ENCODE measurements around the gene TTF1.

The TTF1 gene, protein sequence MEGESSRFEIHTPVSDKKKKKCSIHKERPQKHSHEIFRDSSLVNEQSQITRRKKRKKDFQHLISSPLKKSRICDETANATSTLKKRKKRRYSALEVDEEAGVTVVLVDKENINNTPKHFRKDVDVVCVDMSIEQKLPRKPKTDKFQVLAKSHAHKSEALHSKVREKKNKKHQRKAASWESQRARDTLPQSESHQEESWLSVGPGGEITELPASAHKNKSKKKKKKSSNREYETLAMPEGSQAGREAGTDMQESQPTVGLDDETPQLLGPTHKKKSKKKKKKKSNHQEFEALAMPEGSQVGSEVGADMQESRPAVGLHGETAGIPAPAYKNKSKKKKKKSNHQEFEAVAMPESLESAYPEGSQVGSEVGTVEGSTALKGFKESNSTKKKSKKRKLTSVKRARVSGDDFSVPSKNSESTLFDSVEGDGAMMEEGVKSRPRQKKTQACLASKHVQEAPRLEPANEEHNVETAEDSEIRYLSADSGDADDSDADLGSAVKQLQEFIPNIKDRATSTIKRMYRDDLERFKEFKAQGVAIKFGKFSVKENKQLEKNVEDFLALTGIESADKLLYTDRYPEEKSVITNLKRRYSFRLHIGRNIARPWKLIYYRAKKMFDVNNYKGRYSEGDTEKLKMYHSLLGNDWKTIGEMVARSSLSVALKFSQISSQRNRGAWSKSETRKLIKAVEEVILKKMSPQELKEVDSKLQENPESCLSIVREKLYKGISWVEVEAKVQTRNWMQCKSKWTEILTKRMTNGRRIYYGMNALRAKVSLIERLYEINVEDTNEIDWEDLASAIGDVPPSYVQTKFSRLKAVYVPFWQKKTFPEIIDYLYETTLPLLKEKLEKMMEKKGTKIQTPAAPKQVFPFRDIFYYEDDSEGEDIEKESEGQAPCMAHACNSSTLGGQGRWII

DNA sequence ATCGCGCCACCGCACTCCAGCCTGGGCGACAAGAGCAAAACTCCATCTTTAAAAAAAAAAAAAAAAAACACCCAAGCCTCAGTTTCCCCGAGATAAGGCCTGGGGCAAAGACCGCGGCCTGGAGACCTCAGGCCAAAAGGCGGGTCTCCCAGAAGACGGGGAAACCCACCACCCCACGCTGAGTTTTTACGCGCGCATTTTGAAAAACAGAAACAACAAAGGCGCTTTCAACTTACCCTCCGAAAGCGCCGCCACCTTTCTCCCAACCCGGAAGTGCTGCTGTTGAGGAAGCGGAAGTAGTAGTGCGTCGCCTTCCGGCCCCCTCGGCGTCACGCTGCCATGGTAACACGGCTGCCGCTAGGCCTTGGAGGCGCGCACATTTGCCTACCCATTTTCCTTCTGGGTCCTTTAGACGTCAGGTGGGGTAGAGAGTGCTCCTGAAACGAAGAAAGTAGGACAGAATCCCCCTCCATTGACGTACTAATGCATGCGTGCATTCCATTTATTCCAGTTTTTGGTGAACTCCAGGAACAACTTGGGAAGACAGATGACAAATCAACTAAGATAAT lies at the start of gene TTF1:
TSS of gene TTF1 (minus strand) at position 287 of the 569 bp plus-strand sequence. CDS start 4,019 bp downstream, outside the sequence.
- DNase-seq (ENCODE audit: low read depth) = peak; percentile 88

DNA sequence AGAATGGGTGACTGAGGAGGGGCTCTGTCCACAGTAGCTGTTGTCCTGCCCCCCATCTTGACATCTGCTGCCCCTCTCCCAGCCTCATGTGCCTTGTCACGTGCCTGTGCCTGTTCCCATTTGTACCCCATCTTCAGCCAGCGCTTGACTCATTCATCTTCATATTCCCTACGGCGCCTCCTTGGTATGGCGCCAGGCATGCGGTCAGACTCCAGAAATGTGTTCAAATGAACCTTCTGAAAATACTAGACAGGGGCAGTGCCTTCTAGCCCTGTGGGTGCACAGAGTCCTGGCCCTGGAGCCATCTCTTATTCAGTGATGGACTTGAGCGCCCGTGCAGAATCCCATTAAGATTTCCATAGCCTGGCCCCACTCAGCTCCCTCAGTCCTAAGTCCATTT lies 49.6 kb upstream of the TTF1 start:
- DNase-seq (ENCODE audit: low read depth) = no peak

DNA sequence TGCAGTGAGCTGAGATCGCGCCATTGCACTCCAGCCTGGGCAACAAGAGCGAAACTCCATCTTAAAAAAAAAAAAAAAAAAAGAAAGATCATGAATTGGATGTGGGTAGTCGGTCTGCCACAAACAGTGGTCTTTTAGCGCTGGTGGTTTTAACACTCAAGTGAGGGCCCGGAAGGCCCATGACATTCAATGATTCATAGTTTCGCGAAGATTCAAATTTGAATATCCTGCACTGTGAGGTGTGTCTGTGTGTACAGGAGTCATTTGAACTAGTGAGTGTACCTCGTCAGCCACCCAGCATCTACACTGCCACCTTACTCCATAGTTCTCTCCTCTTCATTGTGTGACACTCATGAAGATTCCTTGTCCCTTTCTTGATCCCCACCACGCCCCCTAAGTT lies 44.6 kb upstream of the TTF1 start:
- no peak for DNase-seq (ENCODE audit: low read depth)

DNA sequence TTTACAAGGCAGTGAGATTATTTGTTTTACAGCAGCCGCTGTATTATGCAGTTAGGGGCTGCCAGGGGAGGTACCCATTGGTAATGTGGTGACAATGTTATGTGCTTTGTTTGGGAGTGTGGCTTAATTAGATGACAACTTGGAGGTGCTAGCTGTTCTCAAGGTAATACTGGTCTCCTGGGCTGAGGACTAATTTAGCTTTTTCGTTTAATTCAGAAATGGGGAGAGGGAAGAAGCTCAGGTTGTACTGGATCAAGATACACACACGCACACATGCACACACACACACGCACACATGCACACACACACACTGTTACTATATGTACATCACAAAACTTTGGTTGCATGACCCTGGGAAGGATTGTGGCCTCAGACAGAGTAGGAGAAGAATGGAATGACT lies 41.3 kb upstream of the TTF1 start:
- DNase-seq (ENCODE audit: low read depth) = no peak

DNA sequence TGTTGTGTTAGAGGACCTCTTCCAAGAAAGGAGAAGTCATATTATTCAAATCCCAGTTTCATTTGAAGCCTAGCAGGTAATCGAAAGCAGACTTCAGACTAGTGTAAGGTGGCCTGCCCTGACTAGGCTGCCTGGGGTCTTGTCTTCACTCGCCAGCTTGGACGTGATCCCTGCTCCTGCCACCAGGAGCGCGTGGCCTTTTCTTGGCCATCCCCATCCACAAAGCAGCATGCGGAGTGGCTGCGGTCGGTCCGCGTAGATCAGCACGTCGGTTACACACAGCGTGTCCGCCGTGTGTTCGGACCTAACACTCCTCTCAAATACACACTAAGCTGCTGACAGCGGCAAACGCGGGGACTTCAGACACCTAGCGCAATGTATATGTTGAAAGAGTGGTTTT lies 40.7 kb upstream of the TTF1 start:
- DNase-seq (ENCODE audit: low read depth) = no peak

DNA sequence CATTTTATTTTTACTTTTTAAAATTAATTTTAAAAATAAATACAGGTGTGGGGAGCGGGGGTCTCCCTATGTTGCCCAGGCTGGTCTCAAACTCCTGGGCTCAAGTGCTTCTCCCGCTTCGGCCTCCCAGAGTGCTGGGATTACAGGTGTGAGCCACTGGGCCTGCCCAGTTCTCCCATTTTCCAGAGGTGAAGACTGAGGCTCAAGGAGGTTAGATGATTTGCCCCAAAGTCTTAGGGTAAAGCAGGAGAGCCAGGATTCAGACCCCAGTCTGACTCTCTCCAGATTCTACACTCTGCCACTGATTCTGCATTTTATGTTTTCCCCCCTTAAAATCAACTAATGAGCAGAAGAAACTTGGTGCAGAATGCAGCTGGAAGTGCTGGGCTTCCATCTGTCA lies 40.2 kb upstream of the TTF1 start:
- DNase-seq (ENCODE audit: low read depth) = no peak

DNA sequence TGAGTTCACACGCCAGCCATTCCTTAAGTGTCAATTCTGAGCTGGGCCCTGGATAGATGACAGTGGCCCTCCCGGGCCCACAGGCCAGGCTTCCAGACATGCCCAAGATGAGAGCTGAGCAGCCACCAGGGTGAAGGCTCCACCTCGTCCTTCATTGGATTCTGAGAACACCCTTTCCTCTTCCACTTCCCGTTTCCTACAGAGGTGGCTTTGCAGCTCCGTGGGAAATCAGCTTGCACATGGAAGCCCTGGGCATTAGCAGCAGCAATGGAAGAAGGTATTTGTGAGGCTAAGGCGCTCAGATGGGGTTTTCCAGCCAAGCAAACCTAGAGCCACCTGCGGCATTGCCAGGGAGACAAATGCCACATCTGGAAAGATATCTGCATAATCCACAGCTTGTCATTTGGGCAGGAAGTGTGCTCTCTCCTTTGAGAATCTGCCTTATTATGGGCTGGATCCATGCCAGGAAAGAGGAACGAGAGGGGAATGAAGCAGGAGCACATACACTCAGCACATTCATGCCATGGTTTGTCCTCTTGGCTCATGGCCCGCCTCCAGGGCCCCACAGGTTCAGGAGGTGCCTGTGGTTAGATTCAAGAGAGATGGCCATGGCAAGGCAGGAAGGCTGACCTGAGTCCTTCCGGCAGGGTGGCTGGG lies 37.4 kb upstream of the TTF1 start:
- DNase-seq (ENCODE audit: low read depth) = no peak

DNA sequence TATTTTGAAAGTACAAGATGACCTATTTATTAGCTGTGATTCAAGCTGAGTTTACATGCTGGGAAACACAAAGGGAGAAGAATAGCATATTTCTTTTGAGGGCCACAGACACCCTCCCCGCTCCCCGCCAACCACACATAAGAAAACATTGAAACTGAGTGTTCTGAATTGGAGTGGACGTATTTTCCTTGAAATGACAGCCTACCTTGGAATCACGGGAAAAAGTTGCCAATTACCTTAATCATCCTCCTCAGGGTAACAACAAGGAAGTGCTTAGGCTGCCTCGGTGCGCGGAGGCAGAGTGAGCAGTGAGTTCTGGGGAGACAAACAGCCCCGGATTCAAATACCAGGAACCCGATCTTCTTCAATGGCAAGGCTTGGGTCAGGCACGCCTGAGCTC lies 34.8 kb upstream of the TTF1 start:
- DNase-seq (ENCODE audit: low read depth) = no peak

DNA sequence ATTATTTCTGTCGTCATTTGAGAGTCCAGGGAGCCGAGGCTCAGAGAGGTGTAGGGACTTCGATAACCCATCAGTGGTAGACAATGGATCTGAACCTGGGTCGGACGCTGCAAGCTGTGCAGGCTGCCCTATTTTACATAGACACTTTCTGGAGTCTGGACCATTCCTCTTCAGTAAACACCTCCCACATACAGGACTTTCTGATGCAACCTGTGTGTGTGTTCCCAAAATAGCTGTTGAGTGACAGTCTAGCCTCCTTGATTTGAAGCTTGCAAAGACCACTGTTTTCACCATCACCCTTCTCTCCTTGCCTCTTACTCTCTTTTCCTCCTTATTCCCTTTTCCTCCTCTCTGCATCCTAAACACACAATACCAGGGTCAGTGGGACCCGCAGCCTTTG lies 34.1 kb upstream of the TTF1 start:
- no peak for DNase-seq (ENCODE audit: low read depth)

DNA sequence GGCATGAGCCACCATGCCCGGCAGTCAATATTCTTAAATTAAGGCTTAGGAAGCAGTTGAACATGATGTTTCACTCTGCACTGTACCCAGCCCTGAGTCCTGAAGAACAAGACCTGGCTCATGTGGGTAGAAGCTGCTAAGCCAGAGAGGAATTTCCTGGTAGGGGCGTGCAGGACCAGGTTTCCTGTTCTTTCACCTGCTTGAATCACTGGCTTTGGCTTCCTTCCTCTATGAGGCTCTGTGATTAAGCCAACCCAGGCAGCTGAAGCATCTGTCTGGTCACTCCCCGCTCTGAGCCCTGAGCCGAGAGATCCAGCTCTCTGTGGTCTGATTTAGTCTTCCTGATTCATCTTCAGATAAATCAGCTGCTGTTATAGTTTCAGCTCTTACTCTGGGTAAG lies 32.5 kb upstream of the TTF1 start:
- no peak for DNase-seq (ENCODE audit: low read depth)

DNA sequence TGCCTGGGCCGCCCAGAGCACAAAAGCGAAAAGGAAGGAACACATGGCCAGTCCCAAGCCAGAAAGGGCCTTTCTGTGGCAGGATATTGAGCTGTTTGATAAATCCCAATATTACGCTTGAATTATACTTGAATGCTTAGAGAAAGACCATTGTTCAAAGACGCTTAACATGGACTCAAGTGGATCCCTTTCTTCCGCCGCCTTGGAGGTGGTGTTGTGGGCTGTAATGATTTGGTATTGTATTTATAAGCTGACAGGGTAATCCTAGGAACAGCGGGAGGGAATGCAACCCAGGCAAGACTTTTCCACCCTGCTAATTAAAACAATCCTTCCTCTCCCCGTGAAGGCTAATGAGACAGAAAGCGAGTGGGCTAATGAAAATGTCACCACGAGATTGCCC lies 28.2 kb upstream of the TTF1 start:
- DNase-seq (ENCODE audit: low read depth) = no peak

DNA sequence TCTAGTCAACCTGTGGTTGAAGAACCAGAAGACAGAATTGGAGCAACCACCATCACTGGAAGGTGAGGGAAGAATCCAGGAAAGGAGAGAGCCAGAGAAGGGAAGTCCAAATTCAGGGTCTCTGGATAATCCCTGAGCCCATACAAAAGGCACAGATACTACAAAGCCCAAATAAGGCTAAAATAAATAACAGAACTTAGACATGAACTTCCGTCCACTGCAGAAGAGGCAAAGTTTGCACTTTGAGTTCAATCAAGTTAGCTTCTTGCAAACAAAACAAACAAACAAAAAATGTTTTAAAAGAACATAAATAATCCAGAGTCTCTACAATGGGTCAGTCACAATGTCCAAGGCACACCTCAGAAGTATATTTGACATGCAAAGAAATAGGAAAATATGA lies 24.4 kb upstream of the TTF1 start:
- DNase-seq (ENCODE audit: low read depth) = no peak

DNA sequence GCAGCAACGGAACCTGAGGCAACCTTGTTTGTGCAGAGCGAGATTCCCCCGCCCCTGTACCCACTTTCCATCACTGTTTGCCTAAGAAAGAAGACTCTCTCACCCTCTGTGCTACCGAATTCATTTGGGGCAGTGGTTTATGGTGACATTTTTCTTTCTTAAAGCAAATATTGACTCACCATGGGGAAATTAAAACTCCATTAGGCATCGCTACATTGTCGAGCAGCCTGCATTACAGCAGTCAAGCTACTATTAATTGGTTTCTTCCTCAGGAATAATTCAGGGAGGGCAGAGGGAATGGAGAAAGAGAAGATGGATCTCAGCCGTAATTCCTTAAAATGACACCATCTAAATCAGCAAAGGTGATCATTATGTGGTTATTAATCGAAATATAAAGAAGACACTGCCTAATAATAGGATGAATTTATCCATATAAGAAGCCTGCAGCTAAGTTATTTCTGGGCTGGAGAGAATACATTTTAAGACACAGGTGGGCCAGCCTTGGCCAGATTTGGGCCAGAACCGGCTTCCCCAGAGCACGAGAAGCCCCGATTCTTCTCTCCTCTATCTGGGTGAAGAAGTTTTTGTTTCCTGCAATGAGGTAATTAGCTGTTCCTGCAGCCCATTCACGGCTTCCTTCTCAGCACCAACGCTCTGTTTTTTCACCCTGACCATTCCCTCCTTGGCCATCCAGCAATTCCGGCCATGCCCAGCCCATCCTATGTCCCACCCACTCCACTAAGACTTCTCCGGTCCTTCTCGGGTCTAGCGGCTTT lies 20.2 kb upstream of the TTF1 start:
- no peak for DNase-seq (ENCODE audit: low read depth)

DNA sequence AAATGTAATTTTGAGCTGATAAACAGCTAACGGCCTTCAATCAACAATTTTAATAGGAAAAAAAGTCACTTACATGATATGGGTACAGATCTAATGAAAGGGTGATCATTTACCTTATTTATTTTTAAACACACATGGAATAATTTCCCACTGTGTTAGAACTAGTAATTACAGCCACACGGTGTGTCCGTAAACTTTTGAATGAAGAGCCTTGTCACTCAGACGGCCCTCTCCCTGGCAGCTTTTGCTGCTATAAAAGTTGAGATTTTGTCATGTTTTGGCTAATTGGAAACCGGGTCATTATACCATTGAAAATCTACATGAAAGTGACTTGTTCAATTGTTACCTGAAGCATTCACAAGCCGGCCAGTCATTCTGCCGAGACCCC lies 19.0 kb upstream of the TTF1 start:
- no peak for DNase-seq (ENCODE audit: low read depth)

DNA sequence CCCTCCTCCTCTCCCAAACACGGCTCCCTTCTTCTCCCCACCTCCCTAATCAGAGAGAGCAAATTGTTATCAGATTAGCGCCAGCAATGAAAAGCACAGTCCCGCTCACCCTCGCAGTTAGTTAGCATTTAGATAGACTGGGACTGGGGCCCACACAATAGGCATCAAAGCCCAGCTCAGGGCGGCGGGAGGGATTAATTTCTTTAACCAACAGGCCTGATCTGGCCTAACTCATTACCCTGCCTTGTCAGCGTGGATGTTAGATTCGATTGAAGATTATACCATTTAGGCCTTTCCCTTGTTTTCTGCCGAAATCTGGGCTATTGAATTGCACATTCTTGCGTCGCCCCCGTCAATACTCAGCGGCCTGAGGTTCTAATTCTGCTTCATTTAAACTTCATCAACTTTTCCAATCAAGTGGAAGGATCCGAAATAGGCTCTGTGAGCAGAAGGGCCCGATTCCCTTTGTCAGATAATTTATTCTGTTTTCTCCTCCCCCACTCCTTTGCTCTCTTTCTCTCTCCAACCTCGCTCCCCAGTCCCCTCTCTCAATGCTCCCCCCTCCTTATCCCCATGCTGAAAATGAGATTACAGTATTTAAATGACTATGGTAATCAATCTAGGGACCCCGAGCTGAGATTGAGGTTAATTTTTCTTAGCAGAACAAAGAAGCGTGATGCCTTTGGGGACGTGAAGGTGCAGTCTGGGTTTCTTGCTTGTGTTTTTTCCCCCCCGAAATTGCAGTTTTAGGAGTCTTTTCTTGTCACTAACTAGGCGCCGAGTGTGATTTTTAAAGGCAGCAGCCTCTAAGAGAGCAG lies 18.4 kb upstream of the TTF1 start:
- DNase-seq (ENCODE audit: low read depth) = no peak

DNA sequence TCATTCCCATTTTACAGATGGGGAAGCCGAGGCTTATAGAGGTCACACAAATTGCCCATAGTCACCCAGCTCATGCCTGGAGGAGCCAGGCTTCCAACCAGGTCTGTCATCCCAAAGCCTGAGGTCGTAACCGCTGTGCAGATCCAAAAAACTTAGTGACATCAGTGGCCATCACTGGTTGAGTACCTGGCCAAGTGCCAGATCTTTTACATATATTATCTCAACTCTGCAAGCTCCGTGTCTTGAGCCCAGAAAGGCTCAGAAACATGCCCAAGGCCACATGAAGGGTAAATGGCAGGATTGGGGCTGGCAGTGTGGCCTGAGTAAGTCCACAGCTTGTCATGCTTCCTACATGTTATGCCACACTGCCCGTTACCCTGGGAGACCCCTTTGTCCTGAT lies 16.9 kb upstream of the TTF1 start:
- no peak for DNase-seq (ENCODE audit: low read depth)

DNA sequence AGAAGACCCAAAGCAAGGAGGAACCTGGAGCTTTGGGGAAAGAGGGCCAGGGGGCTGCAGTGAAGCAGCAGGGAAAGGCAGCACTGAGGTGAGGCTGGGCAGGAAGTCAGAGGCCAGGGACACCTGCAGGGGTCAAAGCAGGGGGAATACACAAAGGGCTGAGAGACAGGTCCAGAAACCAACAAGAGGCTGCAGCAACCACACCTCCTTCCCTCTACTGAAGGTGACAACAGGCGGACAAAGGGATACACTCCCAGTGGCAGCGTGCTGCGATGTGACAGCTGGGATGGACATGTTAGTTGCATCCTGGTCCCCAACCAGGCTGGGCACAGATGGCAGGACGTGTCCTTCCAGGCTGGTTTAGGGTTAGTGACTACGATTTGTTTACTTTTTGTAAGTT lies 15.9 kb upstream of the TTF1 start:
- no peak for DNase-seq (ENCODE audit: low read depth)

DNA sequence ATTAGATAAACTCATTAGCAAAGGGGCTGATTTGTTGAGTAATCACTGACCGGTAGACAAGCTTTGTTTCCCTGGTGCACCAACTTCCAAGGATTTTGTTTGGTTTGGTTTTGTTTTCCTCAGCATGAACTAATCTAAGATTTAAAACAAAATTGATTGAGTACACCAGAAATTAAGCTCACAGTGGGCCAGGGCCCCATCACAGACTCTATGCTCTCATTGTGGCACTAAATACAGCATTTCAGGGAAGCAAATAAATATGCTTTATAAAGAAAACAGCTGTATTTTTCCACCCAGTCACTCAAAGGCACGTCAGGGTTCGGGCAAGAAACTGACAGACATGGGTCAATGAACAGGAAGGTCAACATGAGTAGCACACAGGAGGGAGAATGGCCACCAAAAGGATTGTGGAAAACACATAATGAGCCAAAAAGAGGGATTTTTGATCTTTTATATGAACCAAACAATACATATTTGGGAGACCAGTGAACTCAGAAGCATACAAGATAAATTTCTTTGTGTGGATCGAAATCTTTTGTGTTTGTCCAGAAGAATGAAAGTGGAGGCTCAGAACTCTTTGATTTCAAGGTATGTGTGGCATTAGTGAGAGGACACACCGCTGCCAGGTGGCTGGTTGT lies 12.2 kb upstream of the TTF1 start:
- DNase-seq (ENCODE audit: low read depth) = no peak

DNA sequence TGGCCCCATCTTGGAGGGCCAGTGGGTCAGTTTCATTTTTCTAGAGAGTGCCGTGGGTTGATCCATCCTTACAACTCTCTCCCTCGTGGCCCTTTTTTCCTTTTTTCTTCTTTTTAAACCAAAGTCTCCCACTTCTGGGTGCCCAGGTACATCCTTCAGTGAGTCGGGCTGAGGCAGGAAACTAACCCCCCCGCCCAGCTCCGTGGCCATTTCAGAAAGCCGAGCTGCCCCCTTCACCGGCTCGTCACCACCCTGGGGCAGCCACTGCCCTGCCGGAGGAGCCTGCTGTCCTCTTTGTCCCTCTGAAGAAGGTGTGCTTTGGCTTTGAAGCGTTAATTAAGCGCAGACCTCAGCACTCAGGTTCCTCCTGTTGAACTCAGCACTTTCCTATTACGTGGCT lies 8.5 kb upstream of the TTF1 start:
- DNase-seq (ENCODE audit: low read depth) = no peak

DNA sequence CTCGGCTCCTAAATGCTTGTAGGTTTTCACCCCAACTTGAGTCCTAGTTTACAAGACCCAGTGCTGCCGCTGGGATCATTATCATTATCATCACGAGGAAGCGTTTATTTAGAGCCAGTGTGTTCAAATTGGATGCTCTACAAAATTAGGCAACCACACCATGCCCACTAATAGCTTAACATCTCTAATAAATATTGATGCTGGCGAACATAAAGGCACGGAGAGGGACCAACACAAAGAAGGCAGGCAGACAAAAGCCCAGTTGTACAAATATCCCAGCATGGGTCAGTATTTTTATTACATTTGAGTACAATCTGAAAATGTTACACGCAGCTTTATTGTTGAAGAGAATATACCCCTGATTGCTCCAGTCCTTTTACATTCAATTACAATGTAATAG lies 8.1 kb upstream of the TTF1 start:
- no peak for DNase-seq (ENCODE audit: low read depth)
